Esophagus squamous epithelium (tissue), 5 donors: ENCODE measurements around the gene PDZD4. TPM values are rescaled to one million over a fixed set of nuclear protein-coding genes. Genes with fewer than 3 reads are reported as not detected.

ENCODE experiments used
- DNase-seq: peaks from one replicate; lab custom pipeline; 2025; lab: John Stamatoyannopoulos, UW
- H3K27ac ChIP-seq, 4 donors: fragments of 200-600 bp; sonication (generic); one replicate each; pipeline ENCODE4 v1.5.1; 2016 to 2019; ENCODE audit warnings: mild to moderate bottlenecking in 1 of 4
- H3K27me3 ChIP-seq, 4 donors: fragments of 200-600 bp; sonication (generic); 1 replicate in 3 of 4; 2 replicates in 1 of 4; pipeline versions ENCODE4 v1.5.1 to v1.6.0; 2017 to 2021; ENCODE audit warnings: antibody characterized with exemption in 1 of 4
- H3K36me3 ChIP-seq, 3 donors: fragments of 200-600 bp; sonication (generic); one replicate each; pipeline ENCODE4 v1.5.1; 2016 to 2019
- H3K4me1 ChIP-seq, 3 donors: fragments of 200-600 bp; sonication (generic); one replicate each; pipeline ENCODE4 v1.5.1; 2017 to 2019
- H3K4me3 ChIP-seq, 4 donors: fragments of 200-600 bp; sonication (generic); 1 replicate in 3 of 4; 2 replicates in 1 of 4; pipeline ENCODE4 v1.5.1; 2016 to 2019; ENCODE audit warnings: mild to moderate bottlenecking in 2 of 4, moderate library complexity in 1 of 4
- H3K9me3 ChIP-seq, 3 donors: fragments of 200-600 bp; sonication (generic); one replicate each; pipeline ENCODE4 v1.5.1; 2016 to 2019
- CTCF ChIP-seq, 6 experiments: fragments of 450-650 bp in 4 of 6; fragments of 200-600 bp in 2 of 6; sonication (generic) in 2 of 6; IDR thresholded peaks; one replicate each; pipeline ENCODE4 v1.5.1; 2016 to 2019; ENCODE audit warnings: antibody characterized with exemption in 6 of 6, mild to moderate bottlenecking in 4 of 6, moderate library complexity in 4 of 6
- POLR2A ChIP-seq, 4 donors: fragments of 450-650 bp; IDR thresholded peaks; one replicate each; pipeline ENCODE4 v1.6.1; 2017; ENCODE audit warnings: antibody characterized with exemption in 4 of 4, mild to moderate bottlenecking in 4 of 4, moderate library complexity in 3 of 4
- WGBS, 2 donors: methylation state at CpG; one replicate each; pipeline ENCODE4 v1.1.5; 2018; 5-methylcytosine and 5-hydroxymethylcytosine counted together
- intact Hi-C: fragments of 100-400 bp; cut with DNase I; formaldehyde crosslinking; loops from one replicate; pipeline ENCODE4 v1.15.0; 2022
- total RNA-seq, 4 donors: library from RNA; depleted of rRNA; stranded (reverse); fragments of >200 nt; gene quantifications; one replicate each; pipeline ENCODE4 v1.1.0, GENCODE V29; 2016
- donor health status: DM: yes; HTN: yes; CAD: no.

The PDZD4 gene
- total RNA-seq, 4 donors from 2014 or later = 0.97 to 3.4 (median 1.9) TPM

GRCh38 chrX:153877571-153878261 lies 47.4 kb upstream of the PDZD4 start:
- H3K4me3 ChIP-seq = no peak overlapping the region
- 70 to 88% methylated on average over 3 to 4 of the region's 8 CpGs for WGBS, 2 donors
- TF ChIP-seq CTCF (IDR thresholded peaks at IDR 0.05) = no peak
- TF ChIP-seq POLR2A (IDR thresholded peaks at IDR 0.05) = no peak
- no peaks in the 10 kb centered on the region for H3K9me3 ChIP-seq
- no peak overlapping the region for H3K27ac ChIP-seq
- intact Hi-C loops = loop anchor here (10.0 kb wide), 1 partner anchor 63 kb away; no protein-coding TSS in a partner anchor
- peaks cover 0 to 58% (median 9%) of the 10 kb centered on the region in 4 donors for H3K27me3 ChIP-seq
- H3K4me1 ChIP-seq = no peaks in the 10 kb centered on the region
- DNase-seq = no peak
- H3K36me3 ChIP-seq = no peaks in the 10 kb centered on the region

GRCh38 chrX:153876112-153876491 lies 45.8 kb upstream of the PDZD4 start:
- H3K27me3 ChIP-seq = peaks cover 0 to 46% (median 2%) of the 10 kb centered on the region in 4 donors
- intact Hi-C loops = loop anchor here (10.0 kb wide), 1 partner anchor 61 kb away; no protein-coding TSS in a partner anchor
- DNase-seq = no peak
- H3K9me3 ChIP-seq = no peaks in the 10 kb centered on the region
- 64% methylated on average over 3 of the region's 3 CpGs; no CpG with 5 or more reads in 1 of the 2 donors for WGBS, 2 donors
- H3K36me3 ChIP-seq = no peaks in the 10 kb centered on the region
- TF ChIP-seq CTCF (IDR thresholded peaks at IDR 0.05) = no peak
- no peak for TF ChIP-seq POLR2A (IDR thresholded peaks at IDR 0.05)
- no peaks in the 10 kb centered on the region for H3K4me1 ChIP-seq
- H3K4me3 ChIP-seq = no peak overlapping the region
- no peak overlapping the region for H3K27ac ChIP-seq

- TF ChIP-seq POLR2A (IDR thresholded peaks at IDR 0.05) (no peak), CTCF (IDR thresholded peaks at IDR 0.05) (no peak)
- no peak overlapping the region for H3K4me3 ChIP-seq
- WGBS, 2 donors = 25% methylated on average over 9 of the region's 42 CpGs; no CpG with 5 or more reads in 1 of the 2 donors
- no peak for DNase-seq
- H3K27me3 ChIP-seq = peaks cover 0 to 40% (median 2%) of the 10 kb centered on the region in 4 donors
- no peak overlapping the region for H3K27ac ChIP-seq
- no peaks in the 10 kb centered on the region for H3K9me3 ChIP-seq
- H3K4me1 ChIP-seq = no peaks in the 10 kb centered on the region
- intact Hi-C loops = loop anchor here (10.0 kb wide), 1 partner anchor 61 kb away; no protein-coding TSS in a partner anchor
- H3K36me3 ChIP-seq = no peaks in the 10 kb centered on the region
These were observed 45.2 kb upstream of the PDZD4 start for GRCh38 chrX:153875391-153876111.

GRCh38 chrX:153874366-153875125 lies 44.2 kb upstream of the PDZD4 start:
- Histone ChIP-seq H3K4me1 (no peaks in the 10 kb centered on the region), H3K27me3 (peaks cover 0 to 30% (median 1%) of the 10 kb centered on the region in 4 donors), H3K36me3 (no peaks in the 10 kb centered on the region), H3K4me3 (no peak overlapping the region), H3K27ac (no peak overlapping the region), H3K9me3 (no peaks in the 10 kb centered on the region)
- WGBS, 2 donors = 71 to 81% methylated on average over 8 to 12 of the region's 13 CpGs
- no peak for DNase-seq
- intact Hi-C loops = loop anchor here (10.0 kb wide), 1 partner anchor 60 kb away; no protein-coding TSS in a partner anchor
- TF ChIP-seq CTCF (IDR thresholded peaks at IDR 0.05) (no peak), POLR2A (IDR thresholded peaks at IDR 0.05) (no peak)
